GM03348 (cell line): ENCODE measurements around the gene DRD2.

Source experiments
- DNase-seq: peaks from one replicate; pipeline ENCODE4 v3.0.0; 2012; ENCODE audit warnings: low spot score

DRD2 gene

DNA sequence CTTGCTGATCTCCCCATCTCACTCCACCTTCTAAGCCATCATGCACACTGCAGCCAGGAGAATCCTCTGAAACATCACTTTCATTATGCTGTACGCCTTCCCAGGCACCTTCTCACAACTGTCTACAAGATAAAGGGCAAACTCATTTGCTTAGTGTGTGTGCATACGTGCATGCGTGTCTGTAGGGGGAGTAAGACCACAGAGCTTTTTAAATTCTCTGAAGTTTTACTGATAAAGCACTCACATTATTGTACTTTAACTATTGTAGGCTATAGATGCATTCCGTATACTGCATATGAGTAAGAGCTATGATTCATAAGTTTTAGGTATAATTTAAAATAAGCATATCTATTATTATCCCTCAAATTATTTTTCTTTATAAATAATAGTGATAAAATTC lies 102.9 kb downstream of the DRD2 start:
- DNase-seq = no peak

DNA sequence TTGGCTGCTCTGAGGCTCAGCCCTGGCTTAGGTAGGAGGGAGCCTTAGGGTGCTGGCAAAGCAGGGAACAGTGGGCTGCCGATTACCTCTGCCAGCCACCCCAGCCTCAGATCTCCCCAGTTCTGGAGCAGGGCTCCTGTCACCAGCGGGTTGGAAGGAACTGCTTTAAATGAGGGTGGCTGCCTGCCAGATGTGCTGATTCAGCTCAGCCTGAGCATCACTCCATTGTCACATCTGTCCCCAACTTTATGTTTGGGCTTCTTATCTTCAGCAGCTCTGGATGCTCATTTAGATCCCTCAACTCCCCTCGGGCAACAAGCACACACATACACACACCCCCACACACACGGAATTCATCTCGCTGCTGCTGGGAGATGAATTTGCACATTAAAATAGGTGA lies 104.6 kb downstream of the DRD2 start:
- no peak for DNase-seq

DNA sequence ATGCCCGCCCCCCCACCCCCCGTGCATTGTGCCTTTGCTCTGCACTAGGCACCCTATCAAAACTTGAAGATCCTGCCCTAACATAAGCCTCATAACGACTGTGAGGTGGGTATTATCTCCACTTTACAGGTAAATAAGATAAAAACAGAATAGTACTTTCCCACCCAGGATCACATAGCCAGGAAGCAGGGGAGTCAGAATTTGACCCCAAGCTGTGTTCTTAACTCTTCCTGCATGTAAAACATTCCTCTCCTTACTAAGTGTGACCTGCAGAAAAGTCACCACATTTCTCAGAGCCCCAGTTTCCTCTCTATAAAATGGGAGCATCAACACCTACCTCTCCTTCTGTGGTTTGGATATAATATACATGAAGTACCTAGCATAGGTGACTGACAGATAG lies 105.8 kb downstream of the DRD2 start:
- no peak for DNase-seq

DNA sequence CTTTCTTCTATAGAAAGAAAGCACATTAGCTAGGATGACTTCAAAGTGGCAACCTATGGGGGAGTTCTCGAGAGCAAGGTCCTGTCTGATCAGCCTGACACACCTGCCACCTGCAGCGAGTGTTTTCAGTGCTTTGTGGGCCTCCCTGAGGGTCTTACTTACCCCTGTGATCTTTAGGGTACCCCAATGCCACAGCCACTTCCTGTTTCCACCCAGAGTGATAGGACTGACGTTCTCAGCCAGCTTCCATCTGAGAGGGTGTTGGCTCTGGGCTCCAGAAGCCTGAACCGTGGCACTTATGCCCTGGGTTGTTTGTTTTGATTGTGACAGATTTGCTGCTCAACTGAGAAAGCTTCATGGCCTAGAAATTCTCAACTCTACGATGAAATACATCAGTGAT lies 109.3 kb downstream of the DRD2 start:
- DNase-seq = no peak

DNA sequence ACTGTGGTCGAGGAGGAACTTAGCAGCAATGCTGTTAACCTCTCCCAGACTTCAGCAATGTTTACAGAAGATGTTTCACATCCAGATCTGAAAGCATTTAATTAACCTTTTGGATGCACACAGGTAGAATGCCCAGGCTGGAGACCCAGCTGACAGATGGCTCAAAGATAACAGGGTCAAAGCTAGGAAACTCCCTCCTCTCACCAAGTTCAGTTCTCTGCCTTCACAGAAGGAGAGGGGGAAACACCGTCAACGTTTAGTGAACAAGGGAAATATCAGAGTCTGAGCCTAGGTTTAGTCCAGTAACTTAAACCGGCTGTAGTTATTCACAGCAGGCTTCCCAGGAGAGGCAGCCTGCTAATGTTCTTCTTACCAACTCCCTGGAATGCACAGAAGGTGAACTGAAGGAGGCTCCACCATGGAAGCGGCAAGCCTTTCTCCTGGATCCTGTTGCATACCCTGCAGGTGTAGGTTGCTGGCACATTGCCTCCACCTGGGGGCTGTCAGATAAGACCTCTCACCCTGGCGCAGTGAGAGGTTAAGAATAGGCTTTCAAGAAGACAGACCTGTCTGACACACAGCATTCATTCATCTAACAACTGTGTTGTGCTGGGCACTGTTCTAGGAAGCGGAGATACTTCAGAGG lies 111.1 kb downstream of the DRD2 start:
- DNase-seq = no peak

DNA sequence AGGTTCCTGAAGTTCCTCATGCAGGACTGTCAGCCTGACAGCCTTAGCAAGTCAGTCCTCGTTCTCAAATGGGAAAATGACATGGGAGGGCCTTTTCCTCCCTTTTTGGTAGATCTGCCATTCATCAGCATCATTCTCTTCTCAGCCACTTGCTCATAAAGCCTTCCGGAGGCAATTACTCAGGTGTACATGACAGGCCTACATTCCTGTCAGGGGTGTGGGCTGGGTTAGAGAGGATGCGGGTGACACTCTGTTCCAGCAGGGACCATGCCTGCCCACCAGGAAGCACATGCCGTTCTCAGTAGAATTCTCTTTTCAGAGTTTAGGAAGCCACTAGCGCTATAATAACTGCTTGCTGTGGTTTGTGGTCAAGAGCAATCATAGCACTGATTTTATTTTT lies 111.8 kb downstream of the DRD2 start:
- no peak for DNase-seq
